Measurements from ENCODE around the gene PRRC2C.

Gene PRRC2C

DNA sequence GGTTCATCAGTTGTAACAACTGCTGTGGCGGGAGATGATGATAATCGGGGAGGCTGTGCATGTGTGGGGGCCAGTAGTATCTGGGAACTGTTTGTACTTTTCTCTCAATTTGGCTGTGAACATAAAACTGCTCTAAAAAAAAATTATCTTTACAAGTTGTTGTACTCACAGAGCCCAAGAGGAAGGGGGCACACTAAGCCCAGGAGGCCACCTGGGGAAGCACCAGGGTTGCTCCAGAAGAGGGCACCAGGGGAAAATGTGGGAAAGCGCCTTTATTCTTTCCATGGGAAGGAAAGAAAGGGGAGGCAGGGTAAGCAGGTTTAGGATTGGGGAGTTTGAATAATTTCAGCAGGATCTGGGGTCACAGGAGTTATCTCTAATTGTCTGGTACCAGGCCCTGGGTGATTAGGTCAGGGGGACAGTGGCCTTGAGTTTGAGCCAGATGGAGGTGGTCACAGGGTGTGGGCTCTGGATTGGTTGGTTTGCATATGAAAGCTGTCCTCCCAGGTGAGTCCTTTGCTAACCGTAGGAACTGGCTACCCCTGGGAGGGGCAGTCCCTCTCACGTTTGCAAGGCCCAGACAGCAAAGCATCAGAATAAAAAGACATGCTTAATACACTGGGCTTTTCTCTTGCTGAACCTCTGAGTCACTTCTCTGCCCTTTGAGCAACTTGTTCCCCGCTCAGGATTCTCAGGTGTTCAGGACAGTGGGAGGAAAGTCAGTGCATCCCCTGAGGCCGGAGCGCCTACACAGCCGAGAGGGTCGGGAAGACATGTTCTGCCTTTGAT lies 155.9 kb downstream of the PRRC2C start:
- no peak for DNase-seq

DNA sequence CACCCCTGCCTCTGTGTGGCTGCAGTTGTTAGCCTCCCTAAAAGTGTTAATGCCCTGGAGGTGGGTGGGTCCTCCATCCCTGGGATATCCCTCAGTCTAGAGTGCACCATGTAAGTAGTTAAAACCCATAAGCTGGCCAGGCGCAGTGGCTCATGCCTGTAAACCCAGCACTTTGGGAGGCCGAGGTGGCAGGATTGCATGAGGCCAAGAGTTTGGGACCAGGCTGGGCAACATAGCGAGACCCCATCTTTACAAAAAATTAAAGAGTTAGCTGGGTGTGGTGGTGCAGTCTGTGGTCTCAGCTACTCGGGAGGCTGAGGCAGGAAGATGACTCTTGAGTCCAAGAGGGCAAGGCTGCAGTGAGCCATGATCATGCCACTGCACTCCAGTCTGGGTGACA lies 156.9 kb downstream of the PRRC2C start:
- no peak for DNase-seq
